CD4-positive, alpha-beta T cell treated with Interleukin-12 subunit alpha and Interleukin-12 subunit beta, for 1 hour (primary cell): ENCODE results near the gene CNTLN.

Experiments
- DNase-seq: peaks from one replicate; pipeline ENCODE4 v3.0.0-alpha.2; 2020

Gene CNTLN, protein sequence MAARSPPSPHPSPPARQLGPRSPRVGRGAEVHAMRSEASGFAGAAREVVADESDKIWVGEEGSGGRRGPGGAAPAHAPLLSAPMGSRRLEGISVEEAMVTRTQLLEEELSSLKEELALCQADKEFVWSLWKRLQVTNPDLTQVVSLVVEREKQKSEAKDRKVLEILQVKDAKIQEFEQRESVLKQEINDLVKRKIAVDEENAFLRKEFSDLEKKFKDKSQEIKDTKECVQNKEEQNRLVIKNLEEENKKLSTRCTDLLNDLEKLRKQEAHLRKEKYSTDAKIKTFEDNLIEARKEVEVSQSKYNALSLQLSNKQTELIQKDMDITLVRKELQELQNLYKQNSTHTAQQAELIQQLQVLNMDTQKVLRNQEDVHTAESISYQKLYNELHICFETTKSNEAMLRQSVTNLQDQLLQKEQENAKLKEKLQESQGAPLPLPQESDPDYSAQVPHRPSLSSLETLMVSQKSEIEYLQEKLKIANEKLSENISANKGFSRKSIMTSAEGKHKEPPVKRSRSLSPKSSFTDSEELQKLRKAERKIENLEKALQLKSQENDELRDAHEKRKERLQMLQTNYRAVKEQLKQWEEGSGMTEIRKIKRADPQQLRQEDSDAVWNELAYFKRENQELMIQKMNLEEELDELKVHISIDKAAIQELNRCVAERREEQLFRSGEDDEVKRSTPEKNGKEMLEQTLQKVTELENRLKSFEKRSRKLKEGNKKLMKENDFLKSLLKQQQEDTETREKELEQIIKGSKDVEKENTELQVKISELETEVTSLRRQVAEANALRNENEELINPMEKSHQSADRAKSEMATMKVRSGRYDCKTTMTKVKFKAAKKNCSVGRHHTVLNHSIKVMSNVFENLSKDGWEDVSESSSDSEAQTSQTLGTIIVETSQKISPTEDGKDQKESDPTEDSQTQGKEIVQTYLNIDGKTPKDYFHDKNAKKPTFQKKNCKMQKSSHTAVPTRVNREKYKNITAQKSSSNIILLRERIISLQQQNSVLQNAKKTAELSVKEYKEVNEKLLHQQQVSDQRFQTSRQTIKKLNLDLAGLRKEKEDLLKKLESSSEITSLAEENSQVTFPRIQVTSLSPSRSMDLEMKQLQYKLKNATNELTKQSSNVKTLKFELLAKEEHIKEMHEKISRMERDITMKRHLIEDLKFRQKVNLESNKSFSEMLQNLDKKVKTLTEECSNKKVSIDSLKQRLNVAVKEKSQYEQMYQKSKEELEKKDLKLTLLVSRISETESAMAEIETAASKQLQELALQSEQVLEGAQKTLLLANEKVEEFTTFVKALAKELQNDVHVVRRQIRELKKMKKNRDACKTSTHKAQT (N-terminal part only)

DNA sequence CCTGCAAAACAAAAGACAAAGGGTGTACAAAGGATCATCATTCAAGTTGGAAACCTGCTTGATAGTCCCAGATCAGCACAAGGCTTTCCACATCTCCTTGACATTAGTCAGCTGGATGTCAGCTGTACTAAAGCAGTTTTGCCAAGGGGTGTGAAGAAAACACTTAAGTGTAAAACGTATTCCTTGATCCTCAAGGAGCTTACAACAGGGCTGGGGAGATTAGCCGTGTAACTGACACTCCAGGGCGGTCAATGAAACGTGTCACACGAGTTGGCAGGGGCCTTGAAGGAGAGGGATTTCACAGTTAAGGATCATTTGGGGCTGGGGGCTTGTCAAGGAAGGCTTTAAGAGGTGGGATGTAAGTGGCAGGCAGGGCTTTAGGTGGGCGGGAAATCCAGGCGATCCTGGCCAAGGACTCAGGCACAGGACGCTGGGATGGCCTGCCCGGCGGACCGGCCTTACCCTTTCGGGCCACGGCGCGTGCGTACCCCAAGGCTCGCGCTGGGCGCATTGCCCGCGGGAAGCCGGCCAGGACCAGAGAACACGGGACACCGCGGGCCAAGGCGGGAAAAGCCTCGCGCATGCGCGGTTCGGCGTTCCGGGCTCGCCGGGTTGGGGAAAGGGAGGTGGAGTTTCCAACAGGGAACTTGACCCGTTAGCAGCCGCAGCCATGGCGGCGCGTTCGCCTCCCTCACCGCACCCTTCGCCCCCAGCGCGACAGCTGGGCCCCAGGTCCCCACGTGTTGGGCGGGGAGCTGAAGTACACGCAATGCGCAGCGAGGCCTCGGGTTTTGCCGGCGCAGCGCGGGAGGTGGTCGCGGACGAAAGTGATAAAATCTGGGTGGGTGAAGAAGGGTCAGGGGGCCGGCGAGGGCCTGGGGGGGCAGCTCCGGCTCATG lies at the start of gene CNTLN:
TSS of gene CNTLN (plus strand) at position 645 of the 899 bp plus-strand sequence. CDS start at position 671, 26 bp downstream.
- DNase-seq: peak; percentile 35

DNA sequence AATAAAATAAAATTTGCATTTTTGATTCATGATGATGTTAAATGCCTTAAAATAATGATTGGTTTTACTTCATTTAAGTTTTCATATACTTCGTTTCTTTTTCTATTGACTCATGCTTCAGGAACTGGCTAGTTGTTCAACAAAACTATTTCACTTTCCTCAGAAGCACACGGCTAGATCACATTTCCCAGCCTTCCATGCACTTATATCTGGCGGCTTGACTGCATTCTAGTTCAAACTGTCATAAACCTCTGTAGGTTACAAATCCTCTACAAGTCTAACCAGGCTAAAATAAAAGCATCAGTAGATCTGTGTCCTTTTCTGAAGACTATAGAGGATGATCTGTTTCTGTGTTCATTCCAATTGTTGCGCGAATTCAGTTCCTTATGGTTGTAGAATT lies 46.3 kb upstream of the CNTLN start:
- no peak for DNase-seq

DNA sequence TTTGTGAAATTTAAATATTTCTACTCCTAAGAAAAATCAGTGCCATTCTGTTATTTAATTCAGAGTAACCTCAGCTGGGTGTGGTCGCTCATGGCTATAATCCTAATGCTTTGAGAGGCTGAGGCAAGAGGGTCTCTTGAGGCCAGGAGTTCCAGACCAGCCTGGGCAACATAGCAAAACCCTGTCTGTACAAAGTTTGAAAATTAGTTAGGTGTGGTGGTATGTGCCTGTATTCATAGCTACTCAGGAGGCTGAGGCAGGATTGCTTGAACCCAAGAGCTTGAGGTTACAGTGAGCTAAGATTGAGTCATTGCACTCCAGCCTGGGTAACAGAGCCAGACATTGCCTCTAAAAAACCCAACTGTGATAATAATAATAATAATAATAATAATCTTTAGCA lies 44.8 kb upstream of the CNTLN start:
- no peak for DNase-seq

DNA sequence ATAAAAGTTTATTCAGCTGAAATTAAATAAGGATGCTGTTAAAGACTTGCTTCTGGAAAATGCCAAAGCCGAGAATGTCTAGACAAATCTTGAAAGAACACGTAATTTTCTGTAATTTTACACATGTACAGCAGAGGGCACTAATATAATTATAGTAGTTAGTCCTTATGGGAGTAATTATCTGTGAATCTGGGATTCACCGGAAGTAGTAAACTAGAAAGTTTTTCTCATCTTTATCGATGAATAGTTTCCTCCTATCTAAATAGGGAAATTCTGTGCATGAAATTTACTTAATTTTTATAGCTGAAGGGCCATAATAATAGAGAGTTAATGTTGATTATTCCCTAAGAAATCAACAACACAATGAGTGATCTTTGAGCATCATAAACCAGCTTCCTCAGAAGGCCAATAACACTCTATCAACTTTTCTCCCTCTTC lies 18.4 kb upstream of the CNTLN start:
- DNase-seq: no peak

DNA sequence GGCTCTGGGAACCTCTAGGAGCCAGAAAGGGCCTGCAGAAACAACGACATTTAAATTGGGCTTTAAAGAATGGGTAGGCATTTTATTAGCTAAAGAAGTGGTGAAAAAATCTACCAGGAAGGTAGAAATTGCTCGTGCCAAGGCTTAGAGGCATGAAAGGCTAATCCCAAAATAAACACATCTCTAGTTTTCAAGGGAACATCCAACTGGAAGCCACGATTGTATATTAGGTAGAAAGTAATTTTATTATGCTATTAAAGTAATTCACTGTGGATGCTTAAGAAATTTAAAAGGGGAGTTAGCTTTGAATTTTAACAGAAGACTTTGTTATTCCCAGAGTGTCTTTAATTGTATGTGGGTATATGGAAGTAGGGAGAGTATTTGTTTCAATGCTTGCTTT lies 17.5 kb upstream of the CNTLN start:
- DNase-seq: no peak

DNA sequence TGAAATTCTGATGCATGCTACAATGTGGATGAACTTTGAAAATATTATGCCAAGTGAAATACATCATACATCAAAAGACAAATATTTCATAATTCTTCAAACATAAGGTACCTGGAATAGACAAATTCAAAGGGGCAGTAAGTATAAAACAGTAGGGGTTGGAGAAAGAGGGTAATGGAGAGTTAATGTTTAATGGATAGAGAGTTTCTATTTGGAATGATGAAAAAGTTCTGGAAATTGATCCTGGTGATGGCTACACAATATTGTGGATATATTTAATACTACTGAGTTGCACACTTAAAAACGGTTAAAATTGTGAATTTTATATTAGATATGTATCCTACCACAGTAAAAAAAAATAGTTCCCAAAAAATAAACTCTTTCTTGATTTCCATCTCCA lies 14.6 kb upstream of the CNTLN start:
- no peak for DNase-seq

DNA sequence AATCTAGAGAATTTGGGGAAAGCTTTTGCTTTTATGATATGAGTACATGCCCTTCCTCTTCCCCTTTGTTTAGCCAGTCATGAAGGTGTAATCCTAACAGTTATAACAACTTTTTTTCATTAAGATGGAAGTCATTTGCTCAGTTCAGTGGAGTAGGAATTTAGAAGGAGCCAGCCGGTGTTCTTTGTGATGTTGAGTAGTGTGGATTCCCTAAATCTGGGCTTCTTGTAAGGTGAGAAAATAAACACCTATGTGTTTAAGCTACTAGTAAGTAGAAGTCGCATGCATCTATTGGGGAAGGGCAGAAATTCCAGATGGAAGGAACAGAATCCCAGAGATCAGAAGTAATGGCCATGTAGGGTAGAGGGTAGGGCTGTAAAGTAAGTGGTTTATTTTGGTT lies 13.6 kb upstream of the CNTLN start:
- no peak for DNase-seq

DNA sequence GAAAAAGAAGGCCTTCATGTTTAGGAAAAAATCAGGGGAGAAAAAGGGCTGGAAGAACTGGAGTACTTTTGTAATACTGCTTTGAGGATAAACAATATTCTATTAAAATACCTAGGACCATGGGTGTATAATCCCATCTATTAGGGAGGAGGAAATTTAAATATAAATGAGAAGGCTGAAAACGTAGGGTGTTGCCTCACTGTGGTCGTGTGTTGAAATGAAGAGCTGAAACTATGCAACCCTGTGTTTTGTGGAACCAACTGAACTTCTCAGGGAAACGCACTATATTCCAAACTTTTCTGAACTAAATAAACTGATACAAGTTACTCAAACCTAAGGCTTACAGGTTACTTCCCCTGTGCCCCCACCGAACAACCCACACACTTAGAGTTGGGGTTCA lies 4.5 kb upstream of the CNTLN start:
- no peak for DNase-seq

DNA sequence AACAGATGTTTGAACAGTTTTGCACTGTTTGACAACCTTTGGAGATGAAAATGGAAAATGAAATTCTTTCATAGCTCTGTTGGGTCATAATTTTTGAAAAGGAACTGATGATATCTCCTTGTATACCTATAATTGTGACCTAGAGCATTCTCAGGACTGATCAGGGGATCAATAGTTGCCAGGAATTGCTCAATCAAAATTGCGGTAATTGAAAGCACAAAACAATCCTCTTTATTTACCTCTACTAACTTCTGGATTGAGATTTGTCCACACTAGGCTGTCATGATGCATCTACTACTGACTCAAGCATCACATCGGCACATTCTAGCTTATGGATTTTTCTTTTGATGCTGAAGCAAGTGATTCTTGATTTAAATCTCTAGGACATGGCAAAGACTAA lies 4.1 kb upstream of the CNTLN start:
- DNase-seq: no peak

DNA sequence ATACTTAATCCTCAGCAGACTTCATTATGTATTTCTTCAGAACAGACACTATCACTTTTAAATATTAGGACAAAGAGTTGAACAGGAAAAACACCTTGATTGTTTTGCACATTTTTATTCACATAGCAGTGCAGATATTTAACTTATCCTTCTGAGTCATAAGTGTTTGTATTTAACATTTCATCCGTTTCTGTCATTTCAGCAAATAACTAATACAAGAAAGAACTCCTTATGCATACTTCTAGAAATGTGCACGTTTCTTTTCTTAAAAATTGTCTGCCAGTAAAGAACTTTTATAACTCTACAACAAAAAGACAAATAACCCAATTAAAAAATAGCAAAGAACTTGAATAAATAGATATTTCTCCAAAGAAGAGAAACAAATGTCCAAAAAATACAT lies 3.3 kb upstream of the CNTLN start:
- no peak for DNase-seq

DNA sequence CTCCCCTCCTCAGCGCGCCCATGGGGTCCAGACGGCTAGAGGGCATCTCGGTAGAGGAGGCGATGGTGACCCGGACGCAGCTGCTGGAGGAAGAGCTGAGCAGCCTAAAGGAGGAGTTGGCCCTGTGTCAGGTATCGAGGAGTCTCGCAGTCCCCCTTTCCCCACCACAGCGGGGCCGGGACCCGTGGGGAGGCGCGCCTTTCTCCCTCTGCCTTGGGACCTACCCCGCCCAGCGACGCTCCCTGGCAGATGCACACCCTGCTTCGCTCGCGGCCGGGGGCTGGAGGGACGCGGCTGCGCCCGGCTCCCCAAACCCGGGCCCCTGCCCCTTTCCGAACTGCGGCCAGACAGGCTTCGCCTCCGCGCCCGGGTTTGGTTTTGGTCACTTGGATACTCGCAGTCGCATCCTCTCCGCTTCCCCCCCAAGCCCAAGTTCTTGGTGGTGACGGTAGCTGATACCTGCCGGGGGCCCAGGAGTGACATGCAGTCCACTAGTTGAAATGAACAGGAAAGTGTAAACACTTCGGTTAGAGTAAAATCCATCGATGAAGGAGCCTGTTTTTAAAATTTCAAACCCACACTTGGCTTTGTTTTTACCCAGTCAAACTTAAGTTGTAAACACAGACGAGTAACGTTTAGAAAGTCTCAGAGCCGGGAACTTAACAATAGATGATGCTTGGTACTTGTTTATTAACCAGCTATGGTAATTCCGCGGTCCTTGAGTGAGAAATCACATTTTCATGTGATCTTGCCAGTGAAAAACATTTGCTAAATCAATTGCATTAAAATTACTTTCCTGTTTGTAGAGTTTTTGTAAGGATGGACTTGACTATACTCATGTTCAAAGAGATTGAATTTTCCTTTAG lies 688 bp downstream of the CNTLN start:
- no peak for DNase-seq

DNA sequence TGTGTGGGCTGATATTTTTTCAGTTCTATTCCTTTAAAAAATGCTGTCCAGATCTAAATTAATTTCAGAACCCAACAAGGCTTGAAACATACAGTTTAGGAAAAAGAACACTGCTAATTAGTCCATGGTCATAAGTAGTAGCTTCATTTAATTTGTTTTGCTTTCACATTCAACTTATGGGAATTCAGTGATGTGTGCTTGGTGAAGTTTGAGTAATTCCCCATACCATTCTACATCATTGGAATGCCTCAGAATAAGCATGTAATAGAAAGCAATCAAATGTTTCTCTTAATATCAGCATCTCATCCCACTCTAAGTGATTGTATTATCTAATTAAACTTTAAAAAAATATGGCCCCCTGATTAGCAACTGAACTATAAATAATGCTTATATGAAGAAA lies 2.7 kb downstream of the CNTLN start:
- DNase-seq: no peak

DNA sequence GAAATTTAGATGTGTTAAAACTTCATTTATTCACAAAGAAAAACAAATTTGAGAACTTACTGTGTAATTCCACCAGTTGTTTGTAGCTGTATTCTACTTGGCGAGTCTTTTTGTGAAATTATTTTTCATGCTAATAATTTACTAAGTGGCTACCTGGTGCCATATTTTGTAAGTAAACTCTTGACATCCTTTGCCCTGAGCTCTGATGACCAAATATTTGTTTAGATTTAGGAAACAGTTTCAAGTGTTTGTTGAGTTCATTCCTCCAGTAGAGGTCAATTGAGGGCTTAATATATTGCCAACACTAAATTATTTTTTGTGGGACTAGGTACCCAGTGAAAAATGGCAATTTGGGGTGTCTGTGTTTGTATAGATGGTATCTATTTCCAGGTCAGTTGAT lies 3.7 kb downstream of the CNTLN start:
- DNase-seq: no peak

DNA sequence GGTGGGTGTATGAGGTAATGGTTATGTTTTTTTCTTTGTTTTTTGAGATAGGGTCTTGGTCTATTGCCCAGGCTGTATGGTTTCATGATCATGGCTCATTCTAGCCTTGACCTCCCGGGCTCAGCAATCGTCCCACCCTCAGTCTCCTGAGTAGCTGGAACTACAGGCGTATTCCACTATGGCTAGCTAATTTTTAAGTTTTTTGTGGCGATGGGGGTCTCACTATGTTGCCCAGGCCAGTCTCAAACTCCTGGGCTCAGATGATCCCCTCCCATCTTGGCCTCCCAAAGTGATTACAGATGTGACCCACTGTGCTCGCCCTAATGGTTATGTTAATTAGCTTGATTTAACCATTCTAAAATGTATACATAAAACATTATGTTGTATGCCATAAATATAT lies 5.6 kb downstream of the CNTLN start:
- no peak for DNase-seq

DNA sequence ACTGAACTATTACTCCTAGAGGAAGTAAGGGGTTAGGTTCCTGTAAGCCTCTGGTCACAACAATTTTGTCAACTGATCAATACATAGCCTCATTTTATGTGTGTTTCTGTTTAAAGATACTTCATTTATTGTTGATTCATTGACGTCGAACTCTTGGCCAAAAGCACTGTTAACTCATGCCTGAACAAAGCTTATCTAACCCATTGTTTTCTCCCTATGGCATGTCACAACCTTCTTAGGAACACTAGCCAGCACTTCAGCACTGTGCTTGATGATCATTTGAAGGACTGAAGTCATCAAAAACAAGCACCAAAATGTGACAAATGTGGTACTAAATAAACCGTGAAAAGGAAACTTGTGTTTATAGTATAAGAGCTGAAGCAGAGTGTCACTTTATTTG lies 13.5 kb downstream of the CNTLN start:
- no peak for DNase-seq

DNA sequence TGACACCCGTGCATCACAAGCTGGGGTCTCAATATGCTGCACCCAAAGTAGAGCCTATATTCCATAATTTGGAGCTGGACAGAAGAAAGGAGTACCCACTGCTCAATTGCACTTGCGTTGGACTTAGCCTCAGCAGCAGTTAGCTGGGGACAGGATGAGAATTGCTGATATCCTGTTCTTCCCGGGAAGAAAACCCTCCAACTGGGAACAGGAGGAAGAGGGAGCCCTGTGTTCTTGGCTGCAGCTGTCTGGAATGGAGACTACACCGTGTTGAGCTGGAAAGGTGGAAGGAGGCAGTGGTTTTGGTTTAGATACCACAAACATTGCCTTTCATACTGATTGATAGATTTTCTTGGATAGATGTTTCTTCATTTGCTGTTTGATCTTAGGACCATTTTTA lies 24.6 kb downstream of the CNTLN start:
- DNase-seq: no peak

DNA sequence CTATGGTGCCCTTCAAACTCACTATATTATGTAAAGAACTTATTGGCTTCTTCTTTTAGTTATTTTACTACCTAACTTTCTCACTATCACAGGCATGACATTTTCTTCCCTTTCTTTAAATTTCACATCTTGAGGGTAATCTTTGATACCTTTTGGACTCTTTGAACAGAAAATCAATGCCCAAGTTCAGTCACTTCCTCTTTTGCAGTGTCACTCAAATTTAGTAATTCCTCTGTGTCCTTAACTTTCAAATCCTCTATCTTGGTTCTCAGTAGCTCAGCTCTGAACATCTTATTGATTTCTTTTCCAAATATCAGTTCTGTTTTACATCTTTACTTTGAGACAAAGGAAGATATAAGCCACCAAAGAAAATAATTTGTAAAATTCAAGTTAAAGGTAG lies 25.5 kb downstream of the CNTLN start:
- DNase-seq: no peak

DNA sequence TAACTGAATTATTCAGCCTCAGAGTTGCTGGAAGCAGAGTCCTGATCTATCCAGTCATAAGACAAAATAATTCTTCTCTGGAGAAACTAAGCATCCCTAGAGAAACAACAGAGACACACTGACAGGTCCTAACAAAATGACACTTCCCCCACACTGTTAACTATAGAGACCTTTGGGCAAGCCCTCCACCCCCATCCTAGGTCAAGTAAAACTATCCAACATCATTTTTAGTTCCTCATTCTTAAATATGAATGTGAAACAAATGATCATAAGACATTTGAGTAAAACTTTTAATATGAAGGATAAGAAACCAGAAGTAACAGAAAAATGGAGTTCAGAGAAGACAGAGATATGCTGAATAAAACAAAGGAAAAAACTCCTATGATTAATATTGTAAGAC lies 30.9 kb downstream of the CNTLN start:
- DNase-seq: no peak

DNA sequence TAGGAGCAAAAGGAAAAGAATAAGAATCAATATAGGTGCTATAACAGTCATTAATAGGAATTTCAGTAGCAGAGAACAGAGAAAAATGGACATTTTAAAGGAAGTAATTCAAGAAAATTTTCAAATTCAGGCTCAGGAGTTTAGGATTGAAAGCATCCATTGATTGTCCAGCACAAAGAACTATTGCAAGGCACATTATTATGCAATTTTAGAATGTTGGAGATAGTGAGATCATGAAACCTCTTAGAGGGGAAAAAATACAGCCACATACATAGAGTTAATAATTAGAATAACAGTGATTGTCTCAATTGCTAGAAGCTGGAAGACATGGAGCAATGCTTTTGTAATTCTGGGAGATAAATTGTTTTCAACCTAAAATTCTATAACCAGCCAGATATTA lies 31.5 kb downstream of the CNTLN start:
- DNase-seq: no peak

DNA sequence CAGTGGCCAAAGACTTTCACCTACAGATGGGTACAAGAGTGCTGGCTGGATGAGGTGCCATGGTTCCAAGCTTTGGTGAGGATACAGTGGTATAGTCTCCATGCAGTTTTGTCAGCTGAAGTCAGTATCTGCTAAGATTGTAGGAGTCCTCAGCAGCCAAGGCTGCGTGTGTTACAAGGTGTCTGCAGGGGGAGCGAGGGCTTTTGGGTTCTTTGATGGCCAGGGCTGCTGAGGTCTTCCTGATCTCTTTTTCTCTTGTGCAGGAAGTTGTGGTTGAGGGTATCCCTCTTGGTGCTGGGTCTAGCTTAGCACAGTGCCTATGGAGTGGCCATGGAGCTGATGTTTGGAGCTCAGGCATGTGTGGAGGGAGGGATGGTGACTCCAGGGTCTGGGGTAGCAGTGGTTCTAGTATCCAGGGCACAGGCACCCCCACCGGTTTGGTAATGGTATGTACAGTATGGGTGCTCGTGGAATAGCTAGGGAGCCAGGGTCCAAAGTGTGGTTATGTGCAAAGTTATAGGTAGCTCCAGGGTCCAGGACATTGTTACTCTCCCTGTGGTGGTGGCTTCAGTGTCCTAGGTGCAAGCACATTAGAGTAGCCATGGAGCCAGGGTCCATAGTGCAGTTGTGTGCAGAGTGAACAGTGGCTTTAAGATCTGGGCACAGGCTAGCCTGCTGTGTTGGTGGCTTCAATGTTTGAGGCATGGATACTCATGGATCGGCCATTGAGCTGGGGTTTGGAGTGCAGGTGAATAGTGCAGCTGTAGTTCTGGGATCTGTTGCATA lies 36.7 kb downstream of the CNTLN start:
- no peak for DNase-seq
